Measurements from ENCODE around the gene DACH1.

Gene DACH1

DNA sequence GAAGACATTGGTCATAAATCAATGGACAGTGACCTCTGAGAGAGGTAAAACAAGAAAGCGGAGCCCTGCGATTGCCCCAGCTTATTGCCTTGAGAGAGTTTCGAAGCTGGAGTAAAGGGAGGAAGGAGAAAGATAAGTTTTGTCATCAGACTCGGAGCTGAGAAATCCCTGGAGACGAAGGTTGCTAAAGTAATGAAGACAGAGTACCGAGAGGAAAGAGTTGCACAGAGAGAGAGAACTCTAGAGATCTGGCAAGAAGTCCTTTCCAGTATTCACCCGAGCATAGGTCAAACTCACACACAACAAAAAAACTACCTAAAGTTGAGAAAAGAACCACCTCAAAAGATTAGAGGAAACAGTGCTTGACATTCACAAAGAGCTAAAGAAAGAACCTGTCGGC lies 472.0 kb downstream of the DACH1 start:
- no peak overlapping the region for H3K4me3 ChIP-seq (replicated peaks in 1 of 2; ENCODE audit: low read depth in 2 of 2, low read length in 2 of 2)
- peak in 1 of 2 donors; percentile 32 for DNase-seq (ENCODE audit: low read depth in 2 of 2)
- TF ChIP-seq, protein P1, sequence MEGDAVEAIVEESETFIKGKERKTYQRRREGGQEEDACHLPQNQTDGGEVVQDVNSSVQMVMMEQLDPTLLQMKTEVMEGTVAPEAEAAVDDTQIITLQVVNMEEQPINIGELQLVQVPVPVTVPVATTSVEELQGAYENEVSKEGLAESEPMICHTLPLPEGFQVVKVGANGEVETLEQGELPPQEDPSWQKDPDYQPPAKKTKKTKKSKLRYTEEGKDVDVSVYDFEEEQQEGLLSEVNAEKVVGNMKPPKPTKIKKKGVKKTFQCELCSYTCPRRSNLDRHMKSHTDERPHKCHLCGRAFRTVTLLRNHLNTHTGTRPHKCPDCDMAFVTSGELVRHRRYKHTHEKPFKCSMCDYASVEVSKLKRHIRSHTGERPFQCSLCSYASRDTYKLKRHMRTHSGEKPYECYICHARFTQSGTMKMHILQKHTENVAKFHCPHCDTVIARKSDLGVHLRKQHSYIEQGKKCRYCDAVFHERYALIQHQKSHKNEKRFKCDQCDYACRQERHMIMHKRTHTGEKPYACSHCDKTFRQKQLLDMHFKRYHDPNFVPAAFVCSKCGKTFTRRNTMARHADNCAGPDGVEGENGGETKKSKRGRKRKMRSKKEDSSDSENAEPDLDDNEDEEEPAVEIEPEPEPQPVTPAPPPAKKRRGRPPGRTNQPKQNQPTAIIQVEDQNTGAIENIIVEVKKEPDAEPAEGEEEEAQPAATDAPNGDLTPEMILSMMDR (IDR thresholded peaks at IDR 0.05; ENCODE audit: low read depth, low read length): no peak

GRCh38 chr13:71394176-71394575 lies 472.8 kb downstream of the DACH1 start:
- DNase-seq (ENCODE audit: low read depth in 2 of 2): no peak
- TF ChIP-seq, protein P1 (IDR thresholded peaks at IDR 0.05; ENCODE audit: low read depth, low read length): no peak
- H3K4me3 ChIP-seq (replicated peaks in 1 of 2; ENCODE audit: low read depth in 2 of 2, low read length in 2 of 2): no peak overlapping the region
